Mammary epithelial cell (primary cell): ENCODE results near the gene CLCN4.

Experiments
- EZH2 ChIP-seq: IDR thresholded peaks from 2 replicates; pipeline ENCODE4 v1.6.1; 2012; ENCODE audit warnings: low read length, inconsistent platforms, borderline replicate concordance
- TF ChIP-seq, protein P1 (sequence below), 2 donors: IDR thresholded peaks in 1 of 2; conservative IDR thresholded peaks in 1 of 2; 2 replicates each; pipeline ENCODE4 v1.5.1; 2011 to 2012; ENCODE audit warnings: inconsistent platforms in 2 of 2, low read length in 2 of 2, mild to moderate bottlenecking in 2 of 2, control low read depth in 1 of 2, low read depth in 1 of 2; ENCODE audit not compliant: insufficient read depth in 1 of 2; ENCODE audit errors: extremely low read depth in 1 of 2

- TF ChIP-seq, protein P1, sequence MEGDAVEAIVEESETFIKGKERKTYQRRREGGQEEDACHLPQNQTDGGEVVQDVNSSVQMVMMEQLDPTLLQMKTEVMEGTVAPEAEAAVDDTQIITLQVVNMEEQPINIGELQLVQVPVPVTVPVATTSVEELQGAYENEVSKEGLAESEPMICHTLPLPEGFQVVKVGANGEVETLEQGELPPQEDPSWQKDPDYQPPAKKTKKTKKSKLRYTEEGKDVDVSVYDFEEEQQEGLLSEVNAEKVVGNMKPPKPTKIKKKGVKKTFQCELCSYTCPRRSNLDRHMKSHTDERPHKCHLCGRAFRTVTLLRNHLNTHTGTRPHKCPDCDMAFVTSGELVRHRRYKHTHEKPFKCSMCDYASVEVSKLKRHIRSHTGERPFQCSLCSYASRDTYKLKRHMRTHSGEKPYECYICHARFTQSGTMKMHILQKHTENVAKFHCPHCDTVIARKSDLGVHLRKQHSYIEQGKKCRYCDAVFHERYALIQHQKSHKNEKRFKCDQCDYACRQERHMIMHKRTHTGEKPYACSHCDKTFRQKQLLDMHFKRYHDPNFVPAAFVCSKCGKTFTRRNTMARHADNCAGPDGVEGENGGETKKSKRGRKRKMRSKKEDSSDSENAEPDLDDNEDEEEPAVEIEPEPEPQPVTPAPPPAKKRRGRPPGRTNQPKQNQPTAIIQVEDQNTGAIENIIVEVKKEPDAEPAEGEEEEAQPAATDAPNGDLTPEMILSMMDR (conservative IDR thresholded peaks at IDR 0.05 in 1 of 2, IDR thresholded peaks at IDR 0.05 in 1 of 2; ENCODE audit: extremely low read depth in 1 of 2, insufficient read depth in 1 of 2, low read depth in 1 of 2, low read length in 2 of 2): no peak
- TF ChIP-seq EZH2: no peak
These were observed 85.3 kb downstream of the CLCN4 start for GRCh38 chrX:10242026-10242425.
